OCI-LY7 (cell line): ENCODE results near the gene SUFU. TPM values are rescaled to one million over a fixed set of nuclear protein-coding genes. Genes with fewer than 3 reads are reported as not detected.

Source experiments
- BruUV-seq: library from RNA; stranded (reverse); fragments of 400-500 nt; replicated peaks from 2 replicates; lab custom pipeline; 2021; lab: Mats Ljungman, UMichigan
- CTCF ChIA-PET: fragments of 300-600 bp; sonication (Branson Sonifier 250); formaldehyde crosslinking; loops from one replicate; lab custom pipeline; 2022; ENCODE audit warnings: antibody characterized with exemption; ENCODE audit not compliant: unreplicated experiment; lab: Charles Lee
- POLR2A ChIA-PET: fragments of 300-600 bp; sonication (Branson Sonifier 250); formaldehyde crosslinking; loops from one replicate; lab custom pipeline; 2022; ENCODE audit warnings: antibody characterized with exemption; lab: Charles Lee
- DNase-seq: peaks from one replicate; pipeline ENCODE4 v3.0.0-alpha.2; 2015; ENCODE audit warnings: low spot score
- H2AFZ ChIP-seq: fragments of 200-600 bp; sonication (generic), shearing (Covaris generic); 2 replicates; pipeline ENCODE4 v1.6.1; 2014; ENCODE audit warnings: mild to moderate bottlenecking, antibody characterized with exemption, low read length, moderate library complexity
- H3K27ac ChIP-seq: fragments of 200-600 bp; sonication (generic); 2 replicates; pipeline ENCODE4 v1.5.1; 2014; ENCODE audit warnings: mixed run types, low read depth, mild to moderate bottlenecking, moderate library complexity, low read length, inconsistent platforms; ENCODE audit not compliant: poor library complexity, severe bottlenecking
- H3K36me3 ChIP-seq: fragments of 200-600 bp; sonication (generic); 2 replicates; pipeline ENCODE4 v1.6.1; 2014; ENCODE audit warnings: mild to moderate bottlenecking, antibody characterized with exemption, low read length, moderate library complexity, mixed read lengths; ENCODE audit not compliant: insufficient read depth
- H3K4me1 ChIP-seq: fragments of 200-600 bp; sonication (generic); 2 replicates; pipeline ENCODE4 v1.5.1; 2014; ENCODE audit warnings: mild to moderate bottlenecking, low read length; ENCODE audit not compliant: insufficient read depth, poor library complexity, severe bottlenecking
- H3K4me2 ChIP-seq: fragments of 200-600 bp; sonication (generic); 2 replicates; pipeline ENCODE4 v1.6.1; 2014; ENCODE audit warnings: mild to moderate bottlenecking, low read length
- H3K4me3 ChIP-seq: fragments of 200-600 bp; sonication (generic); 2 replicates; pipeline ENCODE4 v1.5.1; 2014; ENCODE audit warnings: mild to moderate bottlenecking, low read depth, low read length; ENCODE audit not compliant: poor library complexity, severe bottlenecking
- H3K79me2 ChIP-seq: fragments of 200-600 bp; sonication (generic); 2 replicates; pipeline ENCODE4 v1.6.1; 2016; ENCODE audit warnings: low read depth, mild to moderate bottlenecking, low read length, moderate library complexity, mixed read lengths; ENCODE audit not compliant: insufficient read depth
- H3K9me2 ChIP-seq: fragments of 200-600 bp; sonication (generic); 2 replicates; pipeline ENCODE4 v1.6.1; 2016; ENCODE audit warnings: mild to moderate bottlenecking, low read length, mixed read lengths; ENCODE audit not compliant: insufficient read depth
- H3K9me3 ChIP-seq: fragments of 200-600 bp; sonication (generic); 2 replicates; pipeline ENCODE4 v1.6.1; 2014; ENCODE audit warnings: mild to moderate bottlenecking, mixed run types, low read length, mixed read lengths
- H4K20me1 ChIP-seq: fragments of 200-600 bp; sonication (generic); 2 replicates; pipeline ENCODE4 v1.6.1; 2014; ENCODE audit warnings: mild to moderate bottlenecking, antibody characterized with exemption, low read length, moderate library complexity, mixed read lengths; ENCODE audit not compliant: insufficient read depth
- CTCF ChIP-seq: fragments of 200-600 bp; sonication (generic); conservative IDR thresholded peaks from 2 replicates; pipeline ENCODE4 v1.5.1; 2014; ENCODE audit warnings: mild to moderate bottlenecking, antibody characterized with exemption, low read length, moderate library complexity, mixed read lengths
- EZH2phosphoT487 ChIP-seq: fragments of 200-600 bp; sonication (generic); IDR thresholded peaks from 2 replicates; pipeline ENCODE4 v1.6.1; 2018; ENCODE audit warnings: low read depth, borderline replicate concordance, mild to moderate bottlenecking, mixed run types, antibody characterized with exemption, low read length, moderate library complexity, mixed read lengths
- intact Hi-C: fragments of 100-400 bp; cut with micrococcal nuclease; formaldehyde crosslinking; loops from one replicate; pipeline ENCODE4 v1.10.0; 2022; ENCODE audit not compliant: unreplicated experiment
- total RNA-seq, 2 experiments: library from RNA; depleted of rRNA in 1 of 2; stranded (reverse); fragments of >200 nt in 1 of 2; shearing (Covaris generic) in 1 of 2; gene quantifications; 2 replicates each; pipeline ENCODE4 v1.2.3, GENCODE V29; 2014 to 2022

SUFU gene
- total RNA-seq, 2 experiments from 2014 or later, result 4.9 to 10.0 TPM

DNA sequence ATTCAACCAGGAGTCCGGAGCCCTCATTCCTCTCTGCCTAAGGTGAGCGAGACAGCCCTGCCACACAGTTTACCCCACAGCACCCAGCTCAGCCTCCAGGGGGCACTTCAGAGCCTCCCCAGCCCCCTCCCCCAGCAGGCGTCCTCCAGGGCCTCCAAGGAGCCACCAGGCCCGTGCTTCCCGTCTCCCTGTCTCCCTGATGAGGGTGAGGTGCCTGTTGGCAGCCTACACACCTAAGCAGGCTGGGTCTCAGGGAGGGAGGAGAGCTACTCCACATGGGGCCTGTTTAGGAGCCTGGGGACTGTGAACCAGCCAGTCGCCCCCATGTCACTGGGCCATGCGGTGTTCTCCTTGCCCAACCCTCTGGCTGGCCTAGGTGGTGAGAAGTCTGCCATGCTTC is 111.6 kb downstream of the SUFU start:
- POLR2A ChIA-PET, result no interaction called here
- intact Hi-C loops, result no loop called here
- BruUV-seq, result no TSS peak

DNA sequence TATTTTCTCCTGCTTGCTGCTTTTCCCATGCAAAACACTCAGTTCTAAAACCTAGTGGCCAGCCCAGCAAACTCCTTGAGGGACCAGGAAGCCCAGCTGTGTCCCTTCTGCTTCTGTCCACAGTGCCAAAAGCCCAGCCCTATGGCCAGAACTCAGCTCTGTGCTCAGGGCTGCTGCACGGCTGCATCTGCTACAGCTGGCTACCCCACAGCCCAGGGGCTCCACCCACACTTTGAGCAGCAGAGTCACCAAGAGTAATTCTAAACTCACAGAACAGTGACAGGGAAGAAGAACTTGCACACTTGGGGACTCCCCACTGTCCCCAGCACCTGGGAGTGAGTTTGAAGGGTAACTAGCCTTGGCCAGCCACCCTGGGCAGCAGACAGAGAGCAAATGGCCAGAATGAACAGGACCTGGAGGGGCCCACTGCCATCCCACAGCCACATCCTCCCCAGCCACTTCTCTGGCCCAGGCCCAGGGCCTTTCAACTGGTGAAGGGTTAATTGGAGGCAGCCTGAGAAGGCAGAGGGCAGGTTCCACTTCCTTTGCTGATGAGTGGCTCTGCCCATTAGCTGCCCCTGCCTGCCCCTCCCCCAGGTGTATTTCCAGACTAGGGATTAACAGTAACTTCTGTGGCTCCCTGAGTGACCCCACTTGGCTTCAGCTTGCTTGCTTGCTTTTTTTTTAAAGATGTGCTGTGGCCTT is 112.4 kb downstream of the SUFU start:
- Histone ChIP-seq H4K20me1 (no peaks in the 10 kb centered on the region), H3K9me2 (no peaks in the 10 kb centered on the region)
- no TSS peak for BruUV-seq

More for the DNA sequence above, 111.6 kb downstream of the SUFU start:
- H2AFZ ChIP-seq, result no peak overlapping the region
- H3K9me2 ChIP-seq, result no peaks in the 10 kb centered on the region
- no peak overlapping the region for H3K4me2 ChIP-seq
- H4K20me1 ChIP-seq, result no peaks in the 10 kb centered on the region
- no peak overlapping the region for H3K4me3 ChIP-seq
- H3K4me1 ChIP-seq, result no peaks in the 10 kb centered on the region
- H3K9me3 ChIP-seq, result no peaks in the 10 kb centered on the region
- no peak overlapping the region for H3K27ac ChIP-seq
- DNase-seq, result peak; percentile 44
- no peaks in the 10 kb centered on the region for H3K79me2 ChIP-seq
- H3K36me3 ChIP-seq, result no peaks in the 10 kb centered on the region
- no peak for TF ChIP-seq EZH2phosphoT487
- TF ChIP-seq CTCF, result peak; percentile 75
- CTCF ChIA-PET, result interaction anchor here (0.8 kb wide), 1 partner anchor 12 kb away, joined by 3 read pairs; no protein-coding TSS in a partner anchor

More for the DNA sequence above, 112.4 kb downstream of the SUFU start:
- no peaks in the 10 kb centered on the region for H3K9me3 ChIP-seq
- H3K79me2 ChIP-seq, result no peaks in the 10 kb centered on the region
- H3K36me3 ChIP-seq, result no peaks in the 10 kb centered on the region
- TF ChIP-seq EZH2phosphoT487, result no peak
- TF ChIP-seq CTCF, result no peak
- H3K4me3 ChIP-seq, result no peak overlapping the region
- H3K4me2 ChIP-seq, result no peak overlapping the region
- POLR2A ChIA-PET, result no interaction called here
- no peak overlapping the region for H3K27ac ChIP-seq
- no peaks in the 10 kb centered on the region for H3K4me1 ChIP-seq
- no peak overlapping the region for H2AFZ ChIP-seq
- DNase-seq, result no peak
- CTCF ChIA-PET, result no interaction called here
- intact Hi-C loops, result no loop called here
